ENCODE data around the gene ITGA2.
A peak's percentile ranks its signal among the peaks of the same experiment; 100 is the strongest.
"Not testable (repeated sequence)": the region's sequence is repeated elsewhere in the genome, so short reads cannot be mapped to it uniquely, and the experiment has no call there.

The ITGA2 gene

GRCh38 chr5:53100606-53101005 is 111.5 kb downstream of the ITGA2 start:
- no peak for DNase-seq (ENCODE audit: low spot score)

DNA sequence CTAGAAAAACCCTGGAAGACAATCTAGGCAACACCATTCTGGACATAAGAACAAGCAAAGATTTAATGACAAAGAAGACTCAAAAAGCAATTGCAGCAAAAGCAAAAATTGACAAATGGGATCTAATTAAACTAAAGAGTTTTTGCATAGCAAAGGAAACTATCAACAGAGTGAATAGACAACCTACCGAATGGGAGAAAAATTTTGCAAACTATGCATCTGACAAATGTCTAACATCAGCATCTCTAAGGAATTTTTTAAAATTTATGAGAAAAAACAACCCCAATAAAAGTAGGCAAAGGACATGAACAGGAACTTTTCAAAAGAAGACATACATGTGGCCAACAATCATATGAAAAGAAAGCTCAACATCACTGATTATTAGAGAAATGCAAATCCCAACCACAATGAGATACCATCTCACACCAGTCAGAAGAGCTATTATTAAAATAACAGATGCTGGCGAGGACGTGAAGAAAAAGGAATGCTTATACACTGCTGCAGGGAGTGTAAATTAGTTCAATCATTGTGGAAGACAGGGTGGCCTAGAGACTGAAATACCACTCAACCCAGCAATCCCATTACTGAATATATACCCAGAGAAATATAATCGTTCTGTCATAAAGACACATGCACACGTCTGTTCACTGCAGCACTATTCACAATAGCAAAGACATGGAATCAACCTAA is 116.6 kb downstream of the ITGA2 start:
- DNase-seq (ENCODE audit: low spot score), result no peak

- peak; percentile 55 for DNase-seq (ENCODE audit: low spot score)
These were observed 119.9 kb downstream of the ITGA2 start for GRCh38 chr5:53109056-53109442.

DNA sequence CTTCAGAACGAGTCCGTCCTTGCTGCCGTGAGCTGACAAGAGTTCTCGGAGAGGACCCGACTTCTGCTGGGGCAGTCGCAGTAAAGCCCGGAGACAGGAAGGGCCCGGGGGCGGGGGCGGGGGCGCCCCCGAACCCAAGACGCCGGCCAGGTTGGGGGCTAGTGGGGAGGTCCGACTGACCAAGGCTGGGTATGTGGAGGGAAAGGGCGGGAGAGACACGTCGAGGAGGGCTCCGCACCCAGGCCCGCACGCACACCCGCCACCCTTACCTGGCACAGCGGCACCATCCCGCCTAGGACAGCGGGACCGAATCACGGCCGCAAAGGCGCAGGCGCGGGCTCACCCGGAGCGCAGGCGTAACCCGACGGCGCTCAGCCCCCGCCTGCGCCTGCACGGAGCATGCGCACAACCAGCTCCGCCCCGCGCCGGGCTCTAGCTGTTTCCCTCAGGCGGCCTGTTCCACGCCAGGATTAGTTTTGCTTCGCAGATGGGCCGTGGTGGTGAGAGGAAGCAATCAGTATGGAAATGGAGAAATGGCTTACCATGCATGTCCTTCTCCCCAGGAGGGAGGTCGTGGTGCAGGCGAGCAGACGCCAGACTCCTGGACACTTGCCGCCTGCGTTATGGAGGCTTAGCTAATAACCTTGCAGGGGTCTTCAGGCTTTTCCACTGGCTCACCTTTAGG is 120.4 kb downstream of the ITGA2 start, which contains the start of gene MOCS2:
MOCS2 (minus strand) TSS at position 315 of the 685 bp plus-strand sequence. CDS start 2,583 bp downstream, outside the sequence.
- DNase-seq (ENCODE audit: low spot score), result peak; percentile 92

- no peak for DNase-seq (ENCODE audit: low spot score)
These were observed 121.0 kb downstream of the ITGA2 start for GRCh38 chr5:53110156-53110555.

GRCh38 chr5:53111139-53111538 is 122.0 kb downstream of the ITGA2 start:
- no peak for DNase-seq (ENCODE audit: low spot score)

- not testable (repeated sequence) for DNase-seq (ENCODE audit: low spot score)
These were observed 123.2 kb downstream of the ITGA2 start for GRCh38 chr5:53112307-53112706.

GRCh38 chr5:53112909-53113308 is 123.8 kb downstream of the ITGA2 start:
- DNase-seq (ENCODE audit: low spot score), result no peak

DNA sequence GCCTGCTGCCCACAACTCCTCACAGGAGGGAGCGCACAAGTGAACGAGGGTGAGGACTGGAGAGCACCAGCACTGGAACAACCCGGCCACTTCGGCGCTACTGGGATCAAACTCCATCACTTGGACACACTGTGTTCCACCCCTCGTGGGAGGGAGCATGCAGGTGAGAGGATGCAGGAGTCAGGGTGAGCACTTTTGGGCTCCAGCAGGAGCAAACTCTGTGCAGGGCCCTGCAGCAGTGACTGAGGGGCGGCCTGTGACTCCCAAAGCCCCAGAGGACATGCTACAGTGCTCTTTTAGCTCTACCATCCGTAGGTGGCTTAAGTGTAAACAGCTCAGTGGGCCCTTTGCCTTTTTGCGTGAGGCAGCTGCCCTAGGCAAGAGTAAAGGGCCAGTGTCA is 124.8 kb downstream of the ITGA2 start:
- no peak for DNase-seq (ENCODE audit: low spot score)

DNA sequence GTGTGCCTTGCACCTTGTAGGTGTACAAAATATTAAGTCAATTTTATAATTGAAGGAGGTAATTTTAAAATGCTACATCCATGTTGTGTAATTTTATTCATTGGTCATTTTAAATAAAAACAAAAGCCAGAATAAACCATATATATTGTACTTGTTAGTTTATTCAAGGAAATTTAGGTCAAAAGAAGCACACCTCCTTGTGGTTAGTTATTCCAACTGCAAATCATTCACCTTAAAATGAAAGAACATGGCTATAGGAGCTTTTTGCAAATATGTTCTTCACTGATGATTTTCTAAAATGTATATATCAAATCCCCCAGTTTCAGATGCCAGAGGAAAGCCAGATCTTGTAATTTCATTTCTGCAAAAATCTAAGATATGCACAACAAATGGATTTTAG is 125.8 kb downstream of the ITGA2 start:
- DNase-seq (ENCODE audit: low spot score), result peak; percentile 37

- DNase-seq (ENCODE audit: low spot score), result no peak
These were observed 127.4 kb downstream of the ITGA2 start for GRCh38 chr5:53116597-53116996.

DNA sequence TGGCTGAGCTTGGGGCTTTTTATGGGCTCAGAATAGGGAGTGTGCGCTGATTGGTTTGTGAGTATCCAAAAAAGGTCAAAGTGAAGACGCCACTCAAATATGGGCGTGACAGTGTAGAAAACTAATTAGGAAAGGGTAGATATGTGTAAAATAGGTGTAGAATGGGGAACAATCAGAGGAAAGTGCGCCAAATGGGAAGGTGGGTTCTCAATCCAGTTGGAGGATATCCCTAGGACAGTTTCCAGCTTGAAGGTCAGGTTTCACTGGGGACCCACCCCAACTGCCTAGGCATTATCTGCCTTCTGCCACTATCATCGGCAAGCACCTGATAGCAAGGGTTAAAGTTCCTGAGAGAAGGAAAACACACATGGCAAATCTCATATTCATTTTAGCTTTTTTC is 129.7 kb downstream of the ITGA2 start:
- no peak for DNase-seq (ENCODE audit: low spot score)

- DNase-seq (ENCODE audit: low spot score), result no peak
These were observed 131.0 kb downstream of the ITGA2 start for GRCh38 chr5:53120165-53120564.

- peak; percentile 20 for DNase-seq (ENCODE audit: low spot score)
These were observed 134.6 kb downstream of the ITGA2 start for GRCh38 chr5:53123702-53124101.

DNA sequence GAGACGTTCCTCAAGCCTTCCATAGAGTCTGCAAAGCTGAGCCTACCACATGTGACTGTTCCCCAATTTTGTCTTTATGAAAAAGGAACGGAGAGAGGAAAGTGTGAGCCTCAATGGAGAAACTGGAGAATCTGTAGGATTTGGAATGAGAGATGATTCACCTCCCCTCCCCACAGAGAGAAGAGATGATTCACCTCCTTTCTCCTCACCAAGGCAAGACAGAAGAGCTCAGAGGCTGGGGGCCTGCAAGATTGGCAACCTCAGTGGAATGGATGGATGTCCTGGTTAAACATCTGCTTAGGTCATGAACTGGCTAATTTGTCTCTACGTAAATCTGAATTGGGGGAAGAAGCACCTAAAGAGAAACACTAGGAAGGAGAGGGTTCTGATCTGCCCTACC is 137.4 kb downstream of the ITGA2 start:
- DNase-seq (ENCODE audit: low spot score), result no peak

DNA sequence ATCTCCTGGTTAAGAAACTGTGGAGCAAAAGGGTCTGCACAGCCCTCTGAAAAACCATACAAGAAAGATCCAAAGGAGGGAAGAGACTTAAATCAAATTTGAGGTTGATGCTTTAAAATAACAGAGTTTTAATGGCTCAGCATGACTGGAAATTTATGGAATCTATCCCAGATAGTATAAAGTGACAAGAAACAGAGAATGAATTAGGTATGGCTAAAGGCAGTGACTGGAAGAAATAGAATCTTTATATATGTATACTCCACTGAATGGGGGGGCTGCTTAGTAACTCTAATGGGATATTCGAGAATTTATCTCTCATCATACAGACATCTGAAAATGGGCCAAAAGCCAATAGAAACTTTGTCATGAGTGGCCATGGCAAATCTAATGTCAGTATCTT is 138.0 kb downstream of the ITGA2 start:
- DNase-seq (ENCODE audit: low spot score), result no peak

DNA sequence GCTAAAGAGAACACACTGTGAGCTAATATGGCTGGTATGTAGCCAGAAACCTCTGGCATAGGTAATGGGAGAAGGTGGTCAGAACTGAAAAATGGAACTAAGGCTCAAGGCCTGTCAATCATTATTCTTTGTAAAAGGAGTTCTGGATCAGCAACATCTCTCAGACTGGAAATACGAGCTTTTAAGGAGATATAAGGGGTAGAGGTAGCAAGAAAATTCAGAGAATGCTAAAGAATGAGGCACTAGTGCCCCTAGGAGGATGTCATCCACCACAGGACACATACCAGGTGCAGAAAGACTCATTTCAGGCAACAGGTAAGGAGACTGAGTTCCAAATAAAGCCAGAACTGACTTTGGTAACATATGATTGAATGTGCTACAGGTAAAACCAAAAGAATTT is 139.3 kb downstream of the ITGA2 start:
- no peak for DNase-seq (ENCODE audit: low spot score)

DNA sequence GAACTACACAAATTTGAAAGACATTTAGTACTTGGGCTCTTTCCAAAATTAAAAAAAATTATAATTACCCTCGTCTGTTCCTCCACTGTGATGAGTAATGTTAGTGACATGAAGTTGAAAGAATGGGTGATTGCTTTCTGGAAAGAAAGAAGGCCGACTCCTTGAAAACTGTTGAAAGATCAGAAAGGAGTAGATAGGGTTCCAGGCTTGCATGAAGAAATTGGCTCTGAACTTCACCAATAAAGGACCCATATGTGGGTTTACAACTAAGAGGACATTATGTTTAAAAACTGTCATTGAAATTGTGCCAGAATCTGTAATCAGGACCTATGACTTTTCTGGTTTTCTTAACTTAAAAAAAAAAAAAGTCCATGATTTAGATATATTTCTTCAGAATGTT is 141.1 kb downstream of the ITGA2 start:
- no peak for DNase-seq (ENCODE audit: low spot score)

DNA sequence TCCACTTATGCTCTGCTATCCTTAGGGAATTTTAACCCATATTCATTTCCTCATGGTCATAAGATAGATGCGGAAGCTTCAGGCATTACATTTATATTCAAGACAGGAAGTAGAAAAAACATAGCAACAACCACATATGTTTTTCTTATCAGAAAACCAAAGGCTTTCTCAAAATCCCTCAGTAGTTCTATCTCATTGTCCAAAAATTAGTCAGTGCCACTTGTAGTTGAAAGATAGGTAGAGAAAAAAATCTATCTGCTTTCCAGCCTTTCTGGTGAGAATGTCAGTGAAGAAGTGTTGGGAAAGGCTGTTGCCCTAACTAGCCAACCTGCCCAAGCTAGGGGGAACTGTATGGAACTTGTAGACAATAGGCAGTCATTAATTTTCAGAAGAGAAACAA is 143.9 kb downstream of the ITGA2 start:
- no peak for DNase-seq (ENCODE audit: low spot score)

Measured in RKO (cell line).